Suprapubic skin (tissue), 4 donors: ENCODE measurements around the gene ARHGAP42. TPM values are rescaled to one million over a fixed set of nuclear protein-coding genes. Genes with fewer than 3 reads are reported as not detected.

ENCODE experiments used
- DNase-seq, 2 donors: peaks; one replicate each; pipeline ENCODE4 v3.0.0-alpha.2; 2019; ENCODE audit warnings: low spot score in 2 of 2
- H3K27ac ChIP-seq: fragments of 200-600 bp; sonication (generic); one replicate; pipeline ENCODE4 v1.5.1; 2019
- H3K27me3 ChIP-seq: fragments of 200-600 bp; sonication (generic); one replicate; pipeline ENCODE4 v1.5.1; 2019
- H3K36me3 ChIP-seq: fragments of 200-600 bp; sonication (generic); one replicate; pipeline ENCODE4 v1.5.1; 2019
- H3K4me1 ChIP-seq: fragments of 200-600 bp; sonication (generic); one replicate; pipeline ENCODE4 v1.5.1; 2019
- H3K4me3 ChIP-seq: fragments of 200-600 bp; sonication (generic); one replicate; pipeline ENCODE4 v1.5.1; 2019; ENCODE audit warnings: mild to moderate bottlenecking
- H3K9me3 ChIP-seq: fragments of 200-600 bp; sonication (generic); one replicate; pipeline ENCODE4 v1.5.1; 2019
- EP300 ChIP-seq: sonication (generic); formaldehyde crosslinking; IDR thresholded peaks from one replicate; pipeline ENCODE4 v1.6.1; 2017; ENCODE audit warnings: antibody characterized with exemption
- POLR2A ChIP-seq, 2 donors: fragments of 450-650 bp; IDR thresholded peaks; one replicate each; pipeline ENCODE4 v1.6.1; 2017; ENCODE audit warnings: antibody characterized with exemption in 2 of 2, mild to moderate bottlenecking in 2 of 2, moderate library complexity in 2 of 2
- POLR2AphosphoS5 ChIP-seq, 3 donors: sonication (generic); formaldehyde crosslinking; IDR thresholded peaks; one replicate each; pipeline ENCODE4 v1.6.1; 2017; ENCODE audit warnings: antibody characterized with exemption in 3 of 3
- WGBS: methylation state at CpG from one replicate; pipeline ENCODE4 v1.1.5; 2018; 5-methylcytosine and 5-hydroxymethylcytosine counted together
- total RNA-seq, 4 donors: library from RNA; depleted of rRNA; stranded (reverse); fragments of >200 nt; gene quantifications; one replicate each; pipeline ENCODE4 v1.1.0, GENCODE V29; 2016
- TF ChIP-seq, protein P1 (sequence below), 2 donors: fragments of 200-600 bp in 1 of 2; fragments of 450-650 bp in 1 of 2; sonication (generic) in 1 of 2; IDR thresholded peaks; one replicate each; pipeline ENCODE4 v1.5.1; 2016 to 2019; ENCODE audit warnings: antibody characterized with exemption in 2 of 2, mild to moderate bottlenecking in 1 of 2, moderate library complexity in 1 of 2

ARHGAP42 gene
- total RNA-seq, 4 donors from 2014 or later: 12.4 to 18.4 (median 14.4) TPM

DNA sequence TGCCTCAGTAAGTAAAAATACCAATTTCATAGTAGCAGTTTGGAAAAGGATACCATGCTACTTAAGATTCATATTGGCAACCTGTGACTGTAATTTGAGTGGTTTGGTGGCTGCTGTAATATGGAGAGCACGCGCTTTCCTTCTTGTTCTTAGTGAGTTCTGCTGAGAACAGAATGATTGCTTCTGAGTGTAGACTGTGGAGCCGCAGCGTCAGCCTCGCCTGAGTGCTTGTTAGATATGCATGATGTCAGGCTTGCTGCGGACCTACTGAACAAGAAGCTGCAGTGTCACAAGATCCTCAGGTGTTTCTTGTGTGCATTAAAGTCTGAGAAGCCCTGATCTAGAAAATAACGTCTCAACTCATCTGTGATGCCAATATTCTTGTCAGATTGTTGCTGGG, 143.2 kb downstream of the ARHGAP42 start:
- Histone ChIP-seq H3K9me3 (no peaks in the 10 kb centered on the region), H3K27me3 (no peaks in the 10 kb centered on the region), H3K4me3 (no peak overlapping the region), H3K4me1 (peaks cover 46% of the 10 kb centered on the region), H3K27ac (peak overlapping the region; percentile 45), H3K36me3 (no peaks in the 10 kb centered on the region)
- 47% methylated on average over 6 of the region's 7 CpGs for WGBS
- DNase-seq: no peak
- TF ChIP-seq POLR2A (IDR thresholded peaks at IDR 0.05) (no peak), POLR2AphosphoS5 (IDR thresholded peaks at IDR 0.05) (no peak), EP300 (no peak)
- TF ChIP-seq, protein P1, sequence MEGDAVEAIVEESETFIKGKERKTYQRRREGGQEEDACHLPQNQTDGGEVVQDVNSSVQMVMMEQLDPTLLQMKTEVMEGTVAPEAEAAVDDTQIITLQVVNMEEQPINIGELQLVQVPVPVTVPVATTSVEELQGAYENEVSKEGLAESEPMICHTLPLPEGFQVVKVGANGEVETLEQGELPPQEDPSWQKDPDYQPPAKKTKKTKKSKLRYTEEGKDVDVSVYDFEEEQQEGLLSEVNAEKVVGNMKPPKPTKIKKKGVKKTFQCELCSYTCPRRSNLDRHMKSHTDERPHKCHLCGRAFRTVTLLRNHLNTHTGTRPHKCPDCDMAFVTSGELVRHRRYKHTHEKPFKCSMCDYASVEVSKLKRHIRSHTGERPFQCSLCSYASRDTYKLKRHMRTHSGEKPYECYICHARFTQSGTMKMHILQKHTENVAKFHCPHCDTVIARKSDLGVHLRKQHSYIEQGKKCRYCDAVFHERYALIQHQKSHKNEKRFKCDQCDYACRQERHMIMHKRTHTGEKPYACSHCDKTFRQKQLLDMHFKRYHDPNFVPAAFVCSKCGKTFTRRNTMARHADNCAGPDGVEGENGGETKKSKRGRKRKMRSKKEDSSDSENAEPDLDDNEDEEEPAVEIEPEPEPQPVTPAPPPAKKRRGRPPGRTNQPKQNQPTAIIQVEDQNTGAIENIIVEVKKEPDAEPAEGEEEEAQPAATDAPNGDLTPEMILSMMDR (IDR thresholded peaks at IDR 0.05): no peak

DNA sequence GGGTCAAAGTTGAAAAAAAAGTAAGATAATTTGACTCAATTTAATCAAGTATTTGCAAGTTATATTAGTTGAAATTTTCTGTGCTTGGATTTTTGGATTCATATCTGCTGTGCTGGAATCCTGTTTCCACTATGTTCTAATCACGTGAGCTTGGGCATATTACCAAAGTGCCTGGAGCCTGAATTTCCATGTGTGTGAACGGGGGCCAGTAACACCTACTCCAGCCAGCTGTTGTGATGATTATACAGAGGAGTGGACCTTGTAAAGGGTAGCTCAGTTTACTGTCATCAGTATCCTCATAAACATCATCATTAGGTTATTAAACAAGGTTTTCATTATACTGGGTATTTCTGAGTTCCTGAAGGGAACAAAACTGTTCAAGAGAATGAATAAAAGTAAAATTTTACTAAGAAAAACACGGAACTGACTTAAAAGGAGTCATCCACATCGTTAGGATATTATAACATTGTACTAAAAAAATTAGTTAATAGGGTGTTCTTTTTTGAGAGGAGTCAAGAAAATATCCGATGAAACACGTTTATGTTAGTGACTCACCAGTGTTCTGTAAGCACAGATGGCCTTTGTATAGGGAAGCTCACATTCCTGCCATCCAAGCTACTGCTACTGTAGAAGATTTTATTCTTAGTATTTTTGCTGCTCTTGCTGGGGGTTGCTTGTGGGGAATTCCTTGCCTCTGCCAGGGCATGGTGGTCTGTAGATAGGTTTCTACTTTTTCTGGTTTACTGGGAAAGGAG, 144.1 kb downstream of the ARHGAP42 start:
- Histone ChIP-seq H3K27me3 (no peaks in the 10 kb centered on the region), H3K36me3 (no peaks in the 10 kb centered on the region), H3K9me3 (no peaks in the 10 kb centered on the region), H3K4me3 (no peak overlapping the region), H3K27ac (peak overlapping the region; percentile 45), H3K4me1 (peaks cover 38% of the 10 kb centered on the region)
- TF ChIP-seq, protein P1 (IDR thresholded peaks at IDR 0.05): no peak
- TF ChIP-seq EP300 (no peak), POLR2A (IDR thresholded peaks at IDR 0.05) (no peak), POLR2AphosphoS5 (IDR thresholded peaks at IDR 0.05) (no peak)
- WGBS: 19% methylated on average over 6 of the region's 6 CpGs
- DNase-seq: no peak

DNA sequence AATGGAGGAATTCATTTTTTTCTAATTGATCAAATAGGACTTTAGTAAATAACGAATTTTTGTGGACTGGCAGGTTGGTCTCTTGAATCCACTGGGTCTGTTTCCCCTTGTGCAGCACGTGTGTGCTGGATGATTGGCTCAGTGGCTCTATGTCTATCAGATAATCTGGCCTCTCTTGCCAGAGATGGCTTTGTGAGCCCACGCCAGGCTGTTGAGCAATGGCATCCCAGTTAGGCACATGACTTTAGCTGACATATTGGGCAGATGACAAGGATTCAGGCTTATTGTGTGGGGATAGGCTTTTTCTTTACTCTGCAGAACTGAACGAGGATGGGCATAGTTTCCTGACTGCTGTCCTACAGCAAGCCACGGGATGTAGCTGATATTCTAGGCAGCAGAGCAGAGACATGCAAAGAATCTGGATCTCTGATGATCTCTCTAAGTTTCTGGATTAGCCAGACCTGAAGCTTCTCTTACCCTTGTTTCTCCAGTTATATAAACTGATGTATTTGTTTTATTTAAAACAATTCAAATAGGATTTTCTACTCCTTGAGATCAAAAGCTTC, 144.9 kb downstream of the ARHGAP42 start:
- no peaks in the 10 kb centered on the region for H3K36me3 ChIP-seq
- no peaks in the 10 kb centered on the region for H3K27me3 ChIP-seq
- DNase-seq: peak in 1 of 2 donors; percentile 69
- H3K27ac ChIP-seq: peak overlapping the region; percentile 45
- H3K9me3 ChIP-seq: no peaks in the 10 kb centered on the region
- TF ChIP-seq, protein P1 (IDR thresholded peaks at IDR 0.05): no peak
- TF ChIP-seq POLR2A (IDR thresholded peaks at IDR 0.05) (no peak), EP300 (no peak), POLR2AphosphoS5 (IDR thresholded peaks at IDR 0.05) (peak in 2 of 3 donors; percentile 27 to 34)
- H3K4me3 ChIP-seq: no peak overlapping the region
- WGBS: 55% methylated on average over 5 of the region's 5 CpGs
- peaks cover 38% of the 10 kb centered on the region for H3K4me1 ChIP-seq

DNA sequence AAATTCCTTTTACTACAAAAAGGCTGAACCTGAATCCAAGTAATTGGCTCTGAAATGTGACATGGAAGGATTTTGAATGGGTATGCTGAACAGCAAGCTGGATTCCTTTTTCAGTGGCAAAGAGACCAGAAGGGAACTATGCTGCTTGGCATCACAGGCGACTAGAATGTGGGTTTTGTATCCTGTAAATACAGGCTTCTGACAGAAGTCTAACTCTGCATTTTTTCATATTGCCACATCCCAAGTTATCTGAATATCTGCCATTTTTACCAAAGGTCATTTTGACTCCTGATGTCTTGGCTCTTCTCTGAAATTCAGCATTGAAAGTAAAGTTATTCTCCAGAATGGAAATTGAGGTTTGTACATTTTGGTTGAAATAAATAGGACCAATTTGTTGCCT, 145.7 kb downstream of the ARHGAP42 start:
- H3K4me3 ChIP-seq: no peak overlapping the region
- DNase-seq: no peak
- WGBS: 73% methylated on average over 1 of the region's 1 CpG
- TF ChIP-seq, protein P1 (IDR thresholded peaks at IDR 0.05): no peak
- no peak for TF ChIP-seq EP300
- TF ChIP-seq POLR2A (IDR thresholded peaks at IDR 0.05): no peak
- no peak for TF ChIP-seq POLR2AphosphoS5 (IDR thresholded peaks at IDR 0.05)
- no peaks in the 10 kb centered on the region for H3K36me3 ChIP-seq
- no peaks in the 10 kb centered on the region for H3K27me3 ChIP-seq
- peaks cover 38% of the 10 kb centered on the region for H3K4me1 ChIP-seq
- no peaks in the 10 kb centered on the region for H3K9me3 ChIP-seq
- no peak overlapping the region for H3K27ac ChIP-seq

DNA sequence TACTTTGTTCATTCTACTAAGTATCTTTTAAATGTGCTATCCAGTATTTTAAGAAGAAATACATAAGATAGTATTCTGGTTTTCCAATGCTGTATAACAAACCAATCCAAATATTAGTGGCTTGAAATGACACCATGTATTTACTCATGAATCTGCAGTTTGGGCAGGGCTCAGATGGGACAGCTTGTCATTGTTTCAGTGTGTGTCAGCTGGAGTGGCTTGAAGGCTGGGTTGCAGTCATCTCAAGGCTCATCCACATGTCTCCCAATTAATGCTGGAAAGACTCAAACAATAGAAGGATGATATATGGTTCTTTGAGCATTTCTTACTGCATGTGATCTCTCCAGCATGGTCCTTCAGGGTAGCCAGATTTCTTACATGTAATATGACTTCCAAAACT, 146.2 kb downstream of the ARHGAP42 start:
- H3K36me3 ChIP-seq: no peaks in the 10 kb centered on the region
- H3K4me3 ChIP-seq: no peak overlapping the region
- H3K27me3 ChIP-seq: no peaks in the 10 kb centered on the region
- TF ChIP-seq EP300: no peak
- TF ChIP-seq POLR2A (IDR thresholded peaks at IDR 0.05): no peak
- TF ChIP-seq, protein P1 (IDR thresholded peaks at IDR 0.05): no peak
- TF ChIP-seq POLR2AphosphoS5 (IDR thresholded peaks at IDR 0.05): no peak
- H3K4me1 ChIP-seq: peaks cover 38% of the 10 kb centered on the region
- no peak overlapping the region for H3K27ac ChIP-seq
- DNase-seq: no peak
- H3K9me3 ChIP-seq: no peaks in the 10 kb centered on the region
